Measurements from ENCODE around the gene ZNF683.
"Not testable (repeated sequence)": the region's sequence is repeated elsewhere in the genome, so short reads cannot be mapped to it uniquely, and the experiment has no call there.

The ZNF683 gene

GRCh38 chr1:26337206-26337535 lies 35.4 kb downstream of the ZNF683 start:
- no peak for DNase-seq (ENCODE audit: low read depth, low spot score)

- DNase-seq (ENCODE audit: low read depth, low spot score) = peak; percentile 91
Observed at GRCh38 chr1:26336477-26337205, 35.9 kb downstream of the ZNF683 start.

GRCh38 chr1:26335774-26336476 lies 36.6 kb downstream of the ZNF683 start:
- no peak for DNase-seq (ENCODE audit: low read depth, low spot score)

GRCh38 chr1:26333312-26333711 lies 39.2 kb downstream of the ZNF683 start:
- DNase-seq (ENCODE audit: low read depth, low spot score) = not testable (repeated sequence)

- no peak for DNase-seq (ENCODE audit: low read depth, low spot score)
Observed at GRCh38 chr1:26330276-26330675, 42.3 kb downstream of the ZNF683 start.

- not testable (repeated sequence) for DNase-seq (ENCODE audit: low read depth, low spot score)
Observed at GRCh38 chr1:26329380-26329779, 43.2 kb downstream of the ZNF683 start.

- no peak for DNase-seq (ENCODE audit: low read depth, low spot score)
Observed at GRCh38 chr1:26328597-26328996, 44.0 kb downstream of the ZNF683 start.

- no peak for DNase-seq (ENCODE audit: low read depth, low spot score)
Observed at GRCh38 chr1:26327956-26328362, 44.6 kb downstream of the ZNF683 start.

GRCh38 chr1:26324550-26324949 lies 48.0 kb downstream of the ZNF683 start:
- no peak for DNase-seq (ENCODE audit: low read depth, low spot score)

GRCh38 chr1:26323382-26323781 lies 49.2 kb downstream of the ZNF683 start:
- DNase-seq (ENCODE audit: low read depth, low spot score) = no peak

GRCh38 chr1:26322042-26322331 lies 50.6 kb downstream of the ZNF683 start:
- no peak for DNase-seq (ENCODE audit: low read depth, low spot score)

- DNase-seq (ENCODE audit: low read depth, low spot score) = peak; percentile 93
Observed at GRCh38 chr1:26321315-26322041, 51.1 kb downstream of the ZNF683 start.

GRCh38 chr1:26320896-26321295 lies 51.7 kb downstream of the ZNF683 start:
- DNase-seq (ENCODE audit: low read depth, low spot score) = no peak

GRCh38 chr1:26318338-26319064 lies 54.0 kb downstream of the ZNF683 start:
- no peak for DNase-seq (ENCODE audit: low read depth, low spot score)

- peak; percentile 79 for DNase-seq (ENCODE audit: low read depth, low spot score)
Observed at GRCh38 chr1:26317612-26318337, 54.8 kb downstream of the ZNF683 start, which contains the start of gene CD52. TSS of gene CD52 (plus strand) at chr1:26317958. CDS start at chr1:26318018, 60 bp downstream.

- DNase-seq (ENCODE audit: low read depth, low spot score) = no peak
Observed at GRCh38 chr1:26317146-26317545, 55.4 kb downstream of the ZNF683 start.

GRCh38 chr1:26315874-26316850 lies 56.4 kb downstream of the ZNF683 start:
- no peak for DNase-seq (ENCODE audit: low read depth, low spot score)

GRCh38 chr1:26314501-26314900 lies 58.0 kb downstream of the ZNF683 start:
- no peak for DNase-seq (ENCODE audit: low read depth, low spot score)

All from ELF-1 (cell line).